CD14-positive monocyte (primary cell): ENCODE measurements around the gene CDNF. TPM values are rescaled to one million over a fixed set of nuclear protein-coding genes. Genes with fewer than 3 reads are reported as not detected.
"Not testable (repeated sequence)": the region's sequence is repeated elsewhere in the genome, so short reads cannot be mapped to it uniquely, and the experiment has no call there.

Experiments used
- DNase-seq, 3 donors: peaks; one replicate each; pipeline ENCODE4 v3.0.0-alpha.2; 2011 to 2022
- H2AFZ ChIP-seq: 2 replicates; pipeline ENCODE4 v1.6.0; 2012; ENCODE audit warnings: mild to moderate bottlenecking, low read depth, low read length, inconsistent platforms; ENCODE audit not compliant: insufficient read depth, poor library complexity, severe bottlenecking
- H3K27ac ChIP-seq, 2 donors: 1 replicate in 1 of 2; 2 replicates in 1 of 2; pipeline ENCODE4 v1.5.1; 2012 to 2013; ENCODE audit warnings: low read length in 2 of 2, control low read depth in 1 of 2, inconsistent platforms in 1 of 2, low read depth in 1 of 2, mild to moderate bottlenecking in 1 of 2
- H3K27me3 ChIP-seq, 2 donors: one replicate each; pipeline versions ENCODE4 v1.6.0 to v1.6.1; 2011 to 2013; ENCODE audit warnings: low read length in 2 of 2; ENCODE audit not compliant: control insufficient read depth in 2 of 2, insufficient read depth in 2 of 2
- H3K36me3 ChIP-seq, 2 donors: replicated peaks in 1 of 2; 1 replicate in 1 of 2; 2 replicates in 1 of 2; pipeline versions ENCODE4 v1.5.1 to v1.6.1; 2012 to 2013; ENCODE audit warnings: low read length in 2 of 2, control low read depth in 1 of 2, inconsistent platforms in 1 of 2, mild to moderate bottlenecking in 1 of 2; ENCODE audit not compliant: insufficient read depth in 2 of 2, control insufficient read depth in 1 of 2
- H3K4me1 ChIP-seq, 2 donors: 1 replicate in 1 of 2; 2 replicates in 1 of 2; pipeline versions ENCODE4 v1.5.1 to v1.6.1; 2012 to 2013; ENCODE audit warnings: low read length in 2 of 2, control low read depth in 1 of 2, inconsistent platforms in 1 of 2, mild to moderate bottlenecking in 1 of 2, moderate library complexity in 1 of 2; ENCODE audit not compliant: insufficient read depth in 2 of 2, control insufficient read depth in 1 of 2
- H3K4me2 ChIP-seq: replicated peaks from 2 replicates; pipeline ENCODE3; 2012; ENCODE audit warnings: low read length, moderate library complexity, mild to moderate bottlenecking; ENCODE audit not compliant: poor library complexity, severe bottlenecking; ENCODE audit errors: extremely low read depth
- H3K4me3 ChIP-seq, 3 experiments: fragments of 200-600 bp in 1 of 3; sonication (generic) in 1 of 3; replicated peaks in 1 of 3; 1 replicate in 2 of 3; 2 replicates in 1 of 3; pipeline ENCODE4 v1.5.1; 2011 to 2013; ENCODE audit warnings: low read length in 3 of 3, mild to moderate bottlenecking in 3 of 3, control low read depth in 2 of 3, low read depth in 2 of 3, inconsistent platforms in 1 of 3, moderate library complexity in 1 of 3
- H3K79me2 ChIP-seq: 2 replicates; pipeline ENCODE4 v1.6.0; 2012; ENCODE audit warnings: mild to moderate bottlenecking, control low read depth, inconsistent platforms, low read length, moderate library complexity; ENCODE audit not compliant: insufficient read depth
- H3K9ac ChIP-seq: 2 replicates; pipeline ENCODE4 v1.6.0; 2017; ENCODE audit warnings: low read length, mild to moderate bottlenecking; ENCODE audit not compliant: insufficient read depth, poor library complexity, severe bottlenecking
- H3K9me3 ChIP-seq, 2 donors: replicated peaks in 1 of 2; 1 replicate in 1 of 2; 2 replicates in 1 of 2; pipeline versions ENCODE4 v1.5.1 to v1.6.1; 2012 to 2013; ENCODE audit warnings: low read length in 2 of 2, control low read depth in 1 of 2; ENCODE audit not compliant: control insufficient read depth in 1 of 2, insufficient read depth in 1 of 2
- H4K20me1 ChIP-seq: 2 replicates; pipeline ENCODE4 v1.6.0; 2012; ENCODE audit warnings: mild to moderate bottlenecking, low read length, control low read depth, moderate library complexity; ENCODE audit not compliant: insufficient read depth
- H3K27ac Mint-ChIP-seq, 7 donors: one replicate each; pipeline ENCODE4 v1.8.0; 2020; ENCODE audit warnings: mild to moderate bottlenecking in 7 of 7, mixed read lengths in 7 of 7, moderate library complexity in 6 of 7, inconsistent platforms in 2 of 7
- H3K27me3 Mint-ChIP-seq, 3 donors: one replicate each; pipeline ENCODE4 v1.8.0; 2021 to 2022; ENCODE audit warnings: low read depth in 3 of 3, mild to moderate bottlenecking in 3 of 3, mixed read lengths in 3 of 3, moderate library complexity in 3 of 3, inconsistent platforms in 1 of 3
- H3K36me3 Mint-ChIP-seq, 2 donors: one replicate each; pipeline ENCODE4 v1.8.0; 2020; ENCODE audit warnings: mixed read lengths in 2 of 2, inconsistent platforms in 1 of 2, mild to moderate bottlenecking in 1 of 2
- H3K4me1 Mint-ChIP-seq: one replicate; pipeline ENCODE4 v1.8.0; 2020; ENCODE audit warnings: mild to moderate bottlenecking, mixed read lengths
- H3K4me3 Mint-ChIP-seq, 2 donors: one replicate each; pipeline ENCODE4 v1.8.0; 2020; ENCODE audit warnings: mild to moderate bottlenecking in 2 of 2, mixed read lengths in 2 of 2, moderate library complexity in 1 of 2
- H3K9me3 Mint-ChIP-seq, 7 donors: one replicate each; pipeline ENCODE4 v1.8.0; 2020 to 2022; ENCODE audit warnings: mixed read lengths in 7 of 7, mild to moderate bottlenecking in 6 of 7, moderate library complexity in 6 of 7, inconsistent platforms in 2 of 7
- WGBS: methylation state at CpG from one replicate; pipeline ENCODE4 v1.1.5; 2013; ENCODE audit warnings: missing lambda C conversion rate; ENCODE audit not compliant: insufficient coverage; 5-methylcytosine and 5-hydroxymethylcytosine counted together
- intact Hi-C, 2 donors: fragments of 100-400 bp; cut with micrococcal nuclease; formaldehyde crosslinking; loops; one replicate each; pipeline versions ENCODE4 v1.15.0 to v1.15.1; 2023
- polyA plus RNA-seq, 3 donors: library from polyadenylated mRNA; depleted of rRNA in 1 of 3; unstranded in 2 of 3; stranded (reverse) in 1 of 3; fragments of 300-500 nt in 2 of 3; fragments of >200 nt in 1 of 3; fragmentation: Illumina TruSeq in 2 of 3; gene quantifications; 1 replicate in 2 of 3; 2 replicates in 1 of 3; pipeline ENCODE4 v1.2.3, GENCODE V29; 2012 to 2021
- TF ChIP-seq, protein P1 (sequence below): fragments of 200-600 bp; IDR thresholded peaks from one replicate; pipeline ENCODE4 v1.8.0; 2022; ENCODE audit warnings: antibody characterized with exemption, mild to moderate bottlenecking

CDNF gene
- polyA plus RNA-seq, 3 donors = 0.28 TPM; not detected in 1

DNA sequence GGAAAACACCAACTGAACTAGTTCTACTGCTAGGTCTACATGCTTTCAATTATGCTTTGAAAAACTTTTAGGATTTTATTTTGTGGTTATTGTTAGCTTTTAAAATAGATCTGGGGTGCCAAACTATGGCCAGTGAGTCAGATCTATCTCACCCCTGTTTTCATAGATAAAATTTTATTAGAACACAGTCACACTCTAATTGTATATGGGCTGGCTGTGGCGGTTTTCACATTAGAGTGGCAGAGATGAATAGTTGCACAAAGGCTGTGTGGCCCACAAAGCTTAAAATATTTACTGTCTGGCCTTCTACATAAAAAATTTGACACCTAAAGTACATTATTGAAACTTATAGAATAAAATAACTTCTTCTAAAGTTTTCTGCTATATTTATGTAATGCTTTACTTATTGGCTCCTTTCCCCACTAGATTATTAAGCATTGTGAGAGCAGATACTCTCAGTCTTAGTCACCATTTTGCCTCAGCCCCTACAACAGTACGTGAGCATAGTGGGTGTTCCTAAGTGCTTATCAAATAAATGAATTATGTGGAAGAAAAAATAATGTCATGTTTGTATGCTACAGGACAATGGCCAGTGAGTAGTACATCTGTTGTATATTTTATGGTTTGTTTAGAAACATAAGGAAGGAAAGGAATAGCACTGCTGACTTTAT lies 35.4 kb upstream of the CDNF start:
- intact Hi-C loops = no loop called here

DNA sequence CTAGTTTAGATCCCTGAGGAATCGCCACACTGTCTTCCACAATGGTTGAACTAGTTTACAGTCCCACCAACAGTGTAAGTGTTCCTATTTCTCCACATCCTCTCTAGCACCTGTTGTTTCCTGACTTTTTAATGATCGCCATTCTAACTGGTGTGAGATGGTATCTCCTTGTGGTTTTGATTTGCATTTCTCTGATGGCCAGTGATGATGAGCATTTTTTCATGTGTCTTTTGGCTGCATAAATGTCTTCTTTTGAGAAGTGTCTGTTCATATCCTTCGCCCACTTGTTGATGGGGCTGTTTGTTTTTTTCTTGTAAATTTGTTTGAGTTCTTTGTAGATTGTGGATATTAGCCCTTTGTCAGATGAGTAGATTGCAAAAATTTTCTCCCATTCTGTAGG lies 27.0 kb upstream of the CDNF start:
- H3K27ac ChIP-seq, H3K27me3 ChIP-seq, DNase-seq, H2AFZ ChIP-seq, H3K27ac Mint-ChIP-seq, H3K9me3 ChIP-seq, H3K4me2 ChIP-seq, H4K20me1 ChIP-seq, H3K27me3 Mint-ChIP-seq, H3K4me1 ChIP-seq, H3K79me2 ChIP-seq, H3K4me3 Mint-ChIP-seq, H3K4me1 Mint-ChIP-seq, H3K4me3 ChIP-seq, H3K9me3 Mint-ChIP-seq, intact Hi-C loops, H3K9ac ChIP-seq: not testable (repeated sequence)
- peaks cover 40 to 57% of the 10 kb centered on the region in 2 donors for H3K36me3 Mint-ChIP-seq
- peaks cover 31 to 54% of the 10 kb centered on the region in 2 donors for H3K36me3 ChIP-seq
- WGBS = no CpG with 5 or more reads among the region's 3 CpGs

More for the DNA sequence above, 35.4 kb upstream of the CDNF start:
- H3K4me1 Mint-ChIP-seq = peaks cover 21% of the 10 kb centered on the region
- H3K79me2 ChIP-seq = peaks cover 20% of the 10 kb centered on the region
- H3K36me3 ChIP-seq = peaks cover 26 to 37% of the 10 kb centered on the region in 2 donors
- H3K9ac ChIP-seq = no peak overlapping the region
- no peaks in the 10 kb centered on the region for H3K27me3 ChIP-seq
- TF ChIP-seq, protein P1, sequence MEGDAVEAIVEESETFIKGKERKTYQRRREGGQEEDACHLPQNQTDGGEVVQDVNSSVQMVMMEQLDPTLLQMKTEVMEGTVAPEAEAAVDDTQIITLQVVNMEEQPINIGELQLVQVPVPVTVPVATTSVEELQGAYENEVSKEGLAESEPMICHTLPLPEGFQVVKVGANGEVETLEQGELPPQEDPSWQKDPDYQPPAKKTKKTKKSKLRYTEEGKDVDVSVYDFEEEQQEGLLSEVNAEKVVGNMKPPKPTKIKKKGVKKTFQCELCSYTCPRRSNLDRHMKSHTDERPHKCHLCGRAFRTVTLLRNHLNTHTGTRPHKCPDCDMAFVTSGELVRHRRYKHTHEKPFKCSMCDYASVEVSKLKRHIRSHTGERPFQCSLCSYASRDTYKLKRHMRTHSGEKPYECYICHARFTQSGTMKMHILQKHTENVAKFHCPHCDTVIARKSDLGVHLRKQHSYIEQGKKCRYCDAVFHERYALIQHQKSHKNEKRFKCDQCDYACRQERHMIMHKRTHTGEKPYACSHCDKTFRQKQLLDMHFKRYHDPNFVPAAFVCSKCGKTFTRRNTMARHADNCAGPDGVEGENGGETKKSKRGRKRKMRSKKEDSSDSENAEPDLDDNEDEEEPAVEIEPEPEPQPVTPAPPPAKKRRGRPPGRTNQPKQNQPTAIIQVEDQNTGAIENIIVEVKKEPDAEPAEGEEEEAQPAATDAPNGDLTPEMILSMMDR = no peak
- no peak overlapping the region for H3K27ac ChIP-seq
- no peak overlapping the region for H3K4me2 ChIP-seq
- H3K36me3 Mint-ChIP-seq = peaks cover 21 to 36% of the 10 kb centered on the region in 2 donors
- peaks cover 4% of the 10 kb centered on the region for H4K20me1 ChIP-seq
- WGBS = no CpG with 5 or more reads among the region's 2 CpGs
- H2AFZ ChIP-seq = no peak overlapping the region
- H3K27me3 Mint-ChIP-seq = no peaks in the 10 kb centered on the region
- DNase-seq = no peak
- H3K9me3 ChIP-seq = no peaks in the 10 kb centered on the region
- H3K9me3 Mint-ChIP-seq = no peaks in the 10 kb centered on the region
- peaks cover 8 to 23% of the 10 kb centered on the region in 2 donors for H3K4me1 ChIP-seq
- H3K4me3 Mint-ChIP-seq = no peak overlapping the region
- no peak overlapping the region for H3K27ac Mint-ChIP-seq
- no peak overlapping the region for H3K4me3 ChIP-seq

DNA sequence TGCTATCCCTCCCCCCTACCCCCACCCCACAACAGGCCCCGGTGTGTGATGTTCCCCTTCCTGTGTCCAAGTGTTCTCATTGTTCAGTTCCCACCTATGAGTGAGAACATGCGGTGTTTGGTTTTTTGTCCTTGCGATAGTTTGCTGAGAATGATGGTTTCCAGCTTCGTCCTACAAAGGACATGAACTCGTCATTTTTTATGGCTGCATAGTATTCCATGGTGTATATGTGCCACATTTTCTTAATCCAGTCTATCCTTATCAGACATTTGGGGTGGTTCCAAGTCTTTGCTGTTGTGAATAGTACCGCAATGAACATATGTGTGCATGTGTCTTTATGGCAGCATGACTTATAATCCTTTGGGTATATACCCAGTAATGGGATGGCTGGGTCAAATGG lies 26.6 kb upstream of the CDNF start:
- H3K9me3 ChIP-seq, H3K4me2 ChIP-seq, H3K79me2 ChIP-seq, H3K9me3 Mint-ChIP-seq, H3K4me3 ChIP-seq, H3K4me3 Mint-ChIP-seq, H3K9ac ChIP-seq, DNase-seq, H2AFZ ChIP-seq, H3K27ac Mint-ChIP-seq, H4K20me1 ChIP-seq, H3K27ac ChIP-seq, H3K27me3 Mint-ChIP-seq, intact Hi-C loops, H3K27me3 ChIP-seq: not testable (repeated sequence)
- Histone ChIP-seq H3K4me1 (peaks cover 5 to 11% of the 10 kb centered on the region in 2 donors), H3K36me3 (peaks cover 27 to 50% of the 10 kb centered on the region in 2 donors)
- peaks cover 11% of the 10 kb centered on the region for H3K4me1 Mint-ChIP-seq
- peaks cover 36 to 53% of the 10 kb centered on the region in 2 donors for H3K36me3 Mint-ChIP-seq
- no CpG with 5 or more reads among the region's 6 CpGs for WGBS
